Lung (tissue), 12 donors: ENCODE data around the gene KSR1. TPM values are rescaled to one million over a fixed set of nuclear protein-coding genes. Genes with fewer than 3 reads are reported as not detected.

Source experiments
- ATAC-seq: fragments of 200-7000 bp; cut with Tn5 transposase; one replicate; pipeline ENCODE4 v1.9.1; 2020; ENCODE audit warnings: moderate number of reproducible peaks; ENCODE audit not compliant: insufficient read depth, low FRiP score
- DNase-seq, 3 donors: peaks; one replicate each; pipeline ENCODE4 v3.0.0-alpha.2; 2013 to 2017
- H3K27ac ChIP-seq, 2 donors: one replicate each; pipeline ENCODE4 v1.5.1; 2013; ENCODE audit warnings: mild to moderate bottlenecking in 2 of 2, moderate library complexity in 2 of 2, control low read depth in 1 of 2, inconsistent platforms in 1 of 2, low read depth in 1 of 2, low read length in 1 of 2
- H3K27me3 ChIP-seq, 3 donors: one replicate each; pipeline ENCODE4 v1.5.1; 2013; ENCODE audit warnings: low read length in 2 of 3; ENCODE audit not compliant: control insufficient read depth in 3 of 3, insufficient read depth in 3 of 3
- H3K36me3 ChIP-seq, 4 donors: one replicate each; pipeline ENCODE4 v1.5.1; 2013; ENCODE audit warnings: low read length in 4 of 4, mild to moderate bottlenecking in 1 of 4, moderate library complexity in 1 of 4; ENCODE audit not compliant: control insufficient read depth in 4 of 4, insufficient read depth in 4 of 4
- H3K4me1 ChIP-seq, 5 donors: one replicate each; pipeline ENCODE4 v1.5.1; 2013; ENCODE audit warnings: low read length in 5 of 5, mild to moderate bottlenecking in 2 of 5, moderate library complexity in 1 of 5; ENCODE audit not compliant: control insufficient read depth in 5 of 5, insufficient read depth in 5 of 5
- H3K4me3 ChIP-seq: one replicate; pipeline ENCODE4 v1.5.1; 2013; ENCODE audit warnings: mild to moderate bottlenecking, control low read depth, moderate library complexity
- H3K9ac ChIP-seq, 2 donors: one replicate each; pipeline ENCODE4 v1.5.1; 2013; ENCODE audit warnings: low read length in 2 of 2, control low read depth in 1 of 2; ENCODE audit not compliant: insufficient read depth in 1 of 2
- H3K9me3 ChIP-seq, 4 donors: one replicate each; pipeline ENCODE4 v1.5.1; 2013; ENCODE audit warnings: low read length in 3 of 4, mild to moderate bottlenecking in 1 of 4, moderate library complexity in 1 of 4; ENCODE audit not compliant: control insufficient read depth in 4 of 4, insufficient read depth in 3 of 4
- WGBS, 2 donors: extraction: QIAGEN DNeasy Blood & Tissue Kit; methylation state at CpG; one replicate each; pipeline ENCODE4 v1.1.7; 2013; 5-methylcytosine and 5-hydroxymethylcytosine counted together
- polyA plus RNA-seq, 2 donors: library from polyadenylated mRNA; stranded (reverse); fragments of 200-250 nt; gene quantifications; one replicate each; pipeline ENCODE4 v1.2.1, GENCODE V29; 2013
- total RNA-seq, 2 donors: library from RNA; depleted of rRNA in 1 of 2; stranded (reverse); fragments of >200 nt in 1 of 2; gene quantifications; one replicate each; pipeline ENCODE4 v1.2.1, GENCODE V29; 2014 to 2021
- TF ChIP-seq, protein P1 (sequence below): IDR thresholded peaks from 2 replicates; pipeline ENCODE4 v1.5.1; 2012; ENCODE audit warnings: mild to moderate bottlenecking; ENCODE audit errors: control extremely low read depth, extremely low read depth
- donor health status: control.
- donor health status: control.
- donor health status: Bipolar disorder and iron deficiency.
- donor health status: healthy.
- donor health status: DM: yes; HTN: yes; CAD: no.

Gene KSR1
- total and polyA plus RNA-seq, 4 donors = 26.8 to 70.0 (median 42.3) TPM

GRCh38 chr17:27539794-27540317, 83.6 kb downstream of the KSR1 start:
- H3K9ac ChIP-seq = peak overlapping the region in 1 of 2 donors; percentile 59
- peak overlapping the region in 1 of 2 donors; percentile 96 for H3K27ac ChIP-seq
- H3K27me3 ChIP-seq = no peaks in the 10 kb centered on the region
- 70 to 73% methylated on average over 3 of the region's 3 CpGs for WGBS, 2 donors
- DNase-seq = no peak
- no peaks in the 10 kb centered on the region for H3K36me3 ChIP-seq
- H3K9me3 ChIP-seq = no peaks in the 10 kb centered on the region
- no peak overlapping the region for H3K4me3 ChIP-seq
- ATAC-seq = no peak
- peaks cover 0 to 44% (median 35%) of the 10 kb centered on the region in 5 donors for H3K4me1 ChIP-seq
- TF ChIP-seq, protein P1, sequence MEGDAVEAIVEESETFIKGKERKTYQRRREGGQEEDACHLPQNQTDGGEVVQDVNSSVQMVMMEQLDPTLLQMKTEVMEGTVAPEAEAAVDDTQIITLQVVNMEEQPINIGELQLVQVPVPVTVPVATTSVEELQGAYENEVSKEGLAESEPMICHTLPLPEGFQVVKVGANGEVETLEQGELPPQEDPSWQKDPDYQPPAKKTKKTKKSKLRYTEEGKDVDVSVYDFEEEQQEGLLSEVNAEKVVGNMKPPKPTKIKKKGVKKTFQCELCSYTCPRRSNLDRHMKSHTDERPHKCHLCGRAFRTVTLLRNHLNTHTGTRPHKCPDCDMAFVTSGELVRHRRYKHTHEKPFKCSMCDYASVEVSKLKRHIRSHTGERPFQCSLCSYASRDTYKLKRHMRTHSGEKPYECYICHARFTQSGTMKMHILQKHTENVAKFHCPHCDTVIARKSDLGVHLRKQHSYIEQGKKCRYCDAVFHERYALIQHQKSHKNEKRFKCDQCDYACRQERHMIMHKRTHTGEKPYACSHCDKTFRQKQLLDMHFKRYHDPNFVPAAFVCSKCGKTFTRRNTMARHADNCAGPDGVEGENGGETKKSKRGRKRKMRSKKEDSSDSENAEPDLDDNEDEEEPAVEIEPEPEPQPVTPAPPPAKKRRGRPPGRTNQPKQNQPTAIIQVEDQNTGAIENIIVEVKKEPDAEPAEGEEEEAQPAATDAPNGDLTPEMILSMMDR = no peak

- WGBS, 2 donors = 30% methylated on average over 16 of the region's 16 CpGs
- Histone ChIP-seq H3K27me3 (no peaks in the 10 kb centered on the region), H3K4me3 (no peak overlapping the region), H3K36me3 (no peaks in the 10 kb centered on the region), H3K27ac (peak overlapping the region in 1 of 2 donors; percentile 96), H3K9me3 (no peaks in the 10 kb centered on the region), H3K9ac (peak overlapping the region in 1 of 2 donors; percentile 69), H3K4me1 (peaks cover 0 to 43% (median 33%) of the 10 kb centered on the region in 5 donors)
- DNase-seq = peak; percentile 91 to 95 (median 94)
- TF ChIP-seq, protein P1 = no peak
- peak; percentile 81 for ATAC-seq
Measured at GRCh38 chr17:27540318-27541101, 84.3 kb downstream of the KSR1 start.

- WGBS, 2 donors = 94% methylated on average over 6 of the region's 6 CpGs
- H3K9me3 ChIP-seq = no peaks in the 10 kb centered on the region
- no peaks in the 10 kb centered on the region for H3K27me3 ChIP-seq
- H3K27ac ChIP-seq = peak overlapping the region in 1 of 2 donors; percentile 96
- ATAC-seq (no peak), DNase-seq (no peak)
- no peak overlapping the region for H3K4me3 ChIP-seq
- TF ChIP-seq, protein P1 = no peak
- no peaks in the 10 kb centered on the region for H3K36me3 ChIP-seq
- H3K9ac ChIP-seq = peak overlapping the region in 1 of 2 donors; percentile 69
- H3K4me1 ChIP-seq = peaks cover 0 to 43% (median 31%) of the 10 kb centered on the region in 5 donors
Measured at GRCh38 chr17:27541301-27542023, 85.2 kb downstream of the KSR1 start.
